HCT116 (cell line): ENCODE data around the gene LHPP. TPM values are rescaled to one million over a fixed set of nuclear protein-coding genes. Genes with fewer than 3 reads are reported as not detected.

Experiments used
- ATAC-seq: fragments of 200-7000 bp; cut with Tn5 transposase; 2 replicates; pipeline ENCODE4 v1.9.1; 2020; ENCODE audit warnings: mild to moderate bottlenecking, moderate library complexity
- BruUV-seq: library from RNA; stranded (reverse); fragments of 400-500 nt; replicated peaks from 2 replicates; lab custom pipeline; 2021; lab: Mats Ljungman, UMichigan
- CTCF ChIA-PET: fragments of 300-600 bp; sonication (Branson Sonifier 250); formaldehyde crosslinking; loops from one replicate; lab custom pipeline; 2021; ENCODE audit warnings: antibody characterized with exemption; lab: Charles Lee
- POLR2A ChIA-PET: fragments of 300-600, 350-600 bp; sonication (Branson Sonifier 250); formaldehyde crosslinking; loops from one replicate; lab custom pipeline; 2021; ENCODE audit warnings: antibody characterized with exemption; lab: Charles Lee
- RAD21 ChIA-PET, 2 experiments: fragments of 300-600 bp; sonication (Branson Sonifier 250); formaldehyde crosslinking; loops; one replicate each; lab custom pipeline; 2023; ENCODE audit warnings: low total read pairs in 2 of 2; ENCODE audit not compliant: uncharacterized antibody in 2 of 2, unreplicated experiment in 2 of 2, low non-redundant PET in 1 of 2; lab: Charles Lee
- DNase-seq: peaks from one replicate; pipeline ENCODE4 v3.0.0-alpha.2; 2010; ENCODE audit warnings: low read depth, low spot score
- H2AFZ ChIP-seq: fragments of 200-600 bp; shearing (Covaris generic), sonication (generic); 2 replicates; pipeline ENCODE4 v1.6.1; 2017; ENCODE audit warnings: low read depth, mixed run types, mixed read lengths, antibody characterized with exemption, low read length; ENCODE audit not compliant: poor library complexity, severe bottlenecking
- H3K27ac ChIP-seq: 2 replicates; pipeline ENCODE4 v1.5.1; 2012; ENCODE audit warnings: low read depth, low read length
- H3K27me3 ChIP-seq: fragments of 200-600 bp; sonication (generic); 2 replicates; pipeline ENCODE4 v1.6.1; 2016; ENCODE audit warnings: mixed run types, low read length, mixed read lengths; ENCODE audit not compliant: insufficient read depth
- H3K36me3 ChIP-seq, 2 experiments: fragments of 200-500 bp in 1 of 2; fragments of 200-600 bp in 1 of 2; sonication (Bioruptor generic) in 1 of 2; sonication (generic) in 1 of 2; 2 replicates each; pipeline versions ENCODE4 v1.5.1 to v1.6.1; 2014 to 2016; ENCODE audit warnings: low read length in 2 of 2, inconsistent platforms in 1 of 2, mixed read lengths in 1 of 2, mixed run types in 1 of 2; ENCODE audit not compliant: insufficient read depth in 2 of 2, control insufficient read depth in 1 of 2
- H3K4me1 ChIP-seq, 2 experiments: fragments of 200-600 bp in 1 of 2; sonication (generic) in 1 of 2; 2 replicates each; pipeline versions ENCODE4 v1.5.1 to v1.6.1; 2012 to 2017; ENCODE audit warnings: low read length in 2 of 2, inconsistent platforms in 1 of 2, mild to moderate bottlenecking in 1 of 2, mixed read lengths in 1 of 2, mixed run types in 1 of 2, moderate library complexity in 1 of 2; ENCODE audit not compliant: insufficient read depth in 2 of 2, control insufficient read depth in 1 of 2
- H3K4me2 ChIP-seq: fragments of 200-600 bp; sonication (generic); 2 replicates; pipeline ENCODE4 v1.6.1; 2017; ENCODE audit warnings: mixed run types, low read length, mixed read lengths
- H3K4me3 ChIP-seq, 2 experiments: fragments of 200-600 bp in 1 of 2; sonication (generic) in 1 of 2; replicated peaks in 1 of 2; 2 replicates each; pipeline ENCODE4 v1.5.1; 2011 to 2016; ENCODE audit warnings: low read length in 2 of 2, control low read depth in 1 of 2, low read depth in 1 of 2, mild to moderate bottlenecking in 1 of 2, mixed read lengths in 1 of 2, mixed run types in 1 of 2
- H3K79me2 ChIP-seq: fragments of 200-600 bp; sonication (generic); 2 replicates; pipeline ENCODE4 v1.6.1; 2017; ENCODE audit warnings: mild to moderate bottlenecking, mixed run types, low read length, moderate library complexity, mixed read lengths; ENCODE audit not compliant: insufficient read depth
- H3K9ac ChIP-seq: fragments of 200-600 bp; sonication (generic); 2 replicates; pipeline ENCODE4 v1.6.1; 2016; ENCODE audit warnings: low read length, mixed read lengths
- H3K9me2 ChIP-seq: fragments of 200-600 bp; sonication (generic), shearing (Covaris generic); 2 replicates; pipeline ENCODE4 v1.6.1; 2017; ENCODE audit warnings: mixed run types, mild to moderate bottlenecking, moderate library complexity; ENCODE audit not compliant: insufficient read depth
- H3K9me3 ChIP-seq, 2 experiments: fragments of 200-500 bp in 1 of 2; fragments of 200-600 bp in 1 of 2; sonication (Bioruptor generic) in 1 of 2; sonication (generic) in 1 of 2; 2 replicates each; pipeline ENCODE4 v1.6.1; 2014 to 2017; ENCODE audit warnings: low read length in 2 of 2, mixed read lengths in 2 of 2, inconsistent platforms in 1 of 2, low read depth in 1 of 2, mild to moderate bottlenecking in 1 of 2, mixed run types in 1 of 2, moderate library complexity in 1 of 2; ENCODE audit not compliant: control insufficient read depth in 1 of 2, insufficient read depth in 1 of 2
- H4K20me1 ChIP-seq: fragments of 200-600 bp; sonication (generic), shearing (Covaris generic); 2 replicates; pipeline ENCODE4 v1.6.1; 2017; ENCODE audit warnings: mixed run types, mild to moderate bottlenecking, moderate library complexity; ENCODE audit not compliant: insufficient read depth
- CBX3 ChIP-seq: IDR thresholded peaks from 2 replicates; pipeline ENCODE4 v1.6.1; 2012; ENCODE audit warnings: low read depth
- CEBPB ChIP-seq: IDR thresholded peaks from 2 replicates; pipeline ENCODE4 v1.6.1; 2012; ENCODE audit warnings: low read depth
- RAD21 ChIP-seq: IDR thresholded peaks from 2 replicates; pipeline ENCODE4 v1.6.1; 2012; ENCODE audit warnings: low read depth, mild to moderate bottlenecking
- SRF ChIP-seq: IDR thresholded peaks from 2 replicates; pipeline ENCODE4 v1.6.1; 2012; ENCODE audit warnings: low read depth
- TCF7L2 ChIP-seq: IDR thresholded peaks from 2 replicates; pipeline ENCODE4 v1.7.0; 2011; ENCODE audit warnings: borderline replicate concordance, inconsistent platforms; ENCODE audit not compliant: insufficient read depth, insufficient read length; ENCODE audit errors: extremely low read depth
- intact Hi-C: fragments of 100-400 bp; cut with micrococcal nuclease; formaldehyde crosslinking; loops from 2 replicates; pipeline ENCODE4 v1.10.0; 2022
- total RNA-seq: library from RNA; stranded (reverse); gene quantifications from one replicate; pipeline ENCODE4 v1.2.1, GENCODE V29; 2021; ENCODE audit not compliant: unreplicated experiment
- TF ChIP-seq, protein P1 (sequence below), 3 experiments: fragments of 200-600 bp in 1 of 3; sonication (generic) in 1 of 3; IDR thresholded peaks in 2 of 3; conservative IDR thresholded peaks in 1 of 3; 2 replicates each; pipeline ENCODE4 v1.5.1; 2012 to 2017; ENCODE audit warnings: low read depth in 2 of 3, low read length in 2 of 3, antibody characterized with exemption in 1 of 3, borderline replicate concordance in 1 of 3, control low read depth in 1 of 3, mild to moderate bottlenecking in 1 of 3, mixed read lengths in 1 of 3, mixed run types in 1 of 3, moderate library complexity in 1 of 3; ENCODE audit not compliant: insufficient read depth in 1 of 3
- TF ChIP-seq, protein P2 (sequence below): IDR thresholded peaks from 2 replicates; pipeline ENCODE4 v1.6.1; 2012
- TF ChIP-seq, protein P3 (sequence below): IDR thresholded peaks from 2 replicates; pipeline ENCODE4 v1.6.1; 2012; ENCODE audit warnings: low read depth

Gene LHPP
- total RNA-seq, 1 experiment from 2014 or later, result 45.8 TPM

DNA sequence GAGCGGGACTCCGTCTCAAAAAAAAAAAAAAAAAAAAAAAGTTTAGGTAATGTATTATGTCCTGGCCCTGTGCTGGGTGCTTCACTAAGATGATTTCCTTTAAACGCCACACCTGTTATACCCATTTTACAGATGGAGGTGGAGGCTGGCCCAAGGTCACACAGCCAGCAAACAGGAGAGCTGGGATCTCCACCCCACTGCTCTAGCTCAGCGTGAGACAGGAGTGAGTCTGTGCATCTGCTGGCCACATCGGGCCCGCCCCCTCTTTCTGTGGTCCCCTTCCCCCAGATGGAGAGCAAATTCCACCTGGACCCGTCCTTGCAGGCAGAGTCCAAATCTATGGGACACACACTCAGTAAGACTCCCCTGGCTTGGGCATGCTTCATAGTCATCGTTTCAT lies 51.0 kb downstream of the LHPP start:
- Histone ChIP-seq H3K27ac (no peak overlapping the region), H4K20me1 (no peaks in the 10 kb centered on the region), H2AFZ (no peak overlapping the region), H3K79me2 (no peaks in the 10 kb centered on the region), H3K4me1 (peaks cover 4 to 6% of the 10 kb centered on the region in 2 experiments; a peak in 2 of 4 replicates), H3K27me3 (no peaks in the 10 kb centered on the region), H3K9ac (no peak overlapping the region), H3K9me2 (no peaks in the 10 kb centered on the region), H3K4me3 (no peak overlapping the region), H3K9me3 (no peaks in the 10 kb centered on the region), H3K4me2 (no peak overlapping the region), H3K36me3 (no peaks in the 10 kb centered on the region)
- ChIA-PET CTCF (no interaction called here), POLR2A (no interaction called here), RAD21 (no interaction called here)
- DNase-seq (no peak), ATAC-seq (no peak)
- BruUV-seq, result no TSS peak
- intact Hi-C loops, result no loop called here
- no peak for TF ChIP-seq TCF7L2
- no peak for TF ChIP-seq CEBPB
- TF ChIP-seq RAD21, result no peak
- no peak for TF ChIP-seq CBX3
- TF ChIP-seq, protein P1, sequence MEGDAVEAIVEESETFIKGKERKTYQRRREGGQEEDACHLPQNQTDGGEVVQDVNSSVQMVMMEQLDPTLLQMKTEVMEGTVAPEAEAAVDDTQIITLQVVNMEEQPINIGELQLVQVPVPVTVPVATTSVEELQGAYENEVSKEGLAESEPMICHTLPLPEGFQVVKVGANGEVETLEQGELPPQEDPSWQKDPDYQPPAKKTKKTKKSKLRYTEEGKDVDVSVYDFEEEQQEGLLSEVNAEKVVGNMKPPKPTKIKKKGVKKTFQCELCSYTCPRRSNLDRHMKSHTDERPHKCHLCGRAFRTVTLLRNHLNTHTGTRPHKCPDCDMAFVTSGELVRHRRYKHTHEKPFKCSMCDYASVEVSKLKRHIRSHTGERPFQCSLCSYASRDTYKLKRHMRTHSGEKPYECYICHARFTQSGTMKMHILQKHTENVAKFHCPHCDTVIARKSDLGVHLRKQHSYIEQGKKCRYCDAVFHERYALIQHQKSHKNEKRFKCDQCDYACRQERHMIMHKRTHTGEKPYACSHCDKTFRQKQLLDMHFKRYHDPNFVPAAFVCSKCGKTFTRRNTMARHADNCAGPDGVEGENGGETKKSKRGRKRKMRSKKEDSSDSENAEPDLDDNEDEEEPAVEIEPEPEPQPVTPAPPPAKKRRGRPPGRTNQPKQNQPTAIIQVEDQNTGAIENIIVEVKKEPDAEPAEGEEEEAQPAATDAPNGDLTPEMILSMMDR (IDR thresholded peaks at IDR 0.05 in 2 of 3, conservative IDR thresholded peaks at IDR 0.05 in 1 of 3; ENCODE audit: borderline replicate concordance in 1 of 3, insufficient read depth in 1 of 3, low read depth in 2 of 3, low read length in 2 of 3), result no peak
- TF ChIP-seq, protein P2, sequence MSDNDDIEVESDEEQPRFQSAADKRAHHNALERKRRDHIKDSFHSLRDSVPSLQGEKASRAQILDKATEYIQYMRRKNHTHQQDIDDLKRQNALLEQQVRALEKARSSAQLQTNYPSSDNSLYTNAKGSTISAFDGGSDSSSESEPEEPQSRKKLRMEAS, result no peak
- no peak for TF ChIP-seq SRF
- TF ChIP-seq, protein P3, sequence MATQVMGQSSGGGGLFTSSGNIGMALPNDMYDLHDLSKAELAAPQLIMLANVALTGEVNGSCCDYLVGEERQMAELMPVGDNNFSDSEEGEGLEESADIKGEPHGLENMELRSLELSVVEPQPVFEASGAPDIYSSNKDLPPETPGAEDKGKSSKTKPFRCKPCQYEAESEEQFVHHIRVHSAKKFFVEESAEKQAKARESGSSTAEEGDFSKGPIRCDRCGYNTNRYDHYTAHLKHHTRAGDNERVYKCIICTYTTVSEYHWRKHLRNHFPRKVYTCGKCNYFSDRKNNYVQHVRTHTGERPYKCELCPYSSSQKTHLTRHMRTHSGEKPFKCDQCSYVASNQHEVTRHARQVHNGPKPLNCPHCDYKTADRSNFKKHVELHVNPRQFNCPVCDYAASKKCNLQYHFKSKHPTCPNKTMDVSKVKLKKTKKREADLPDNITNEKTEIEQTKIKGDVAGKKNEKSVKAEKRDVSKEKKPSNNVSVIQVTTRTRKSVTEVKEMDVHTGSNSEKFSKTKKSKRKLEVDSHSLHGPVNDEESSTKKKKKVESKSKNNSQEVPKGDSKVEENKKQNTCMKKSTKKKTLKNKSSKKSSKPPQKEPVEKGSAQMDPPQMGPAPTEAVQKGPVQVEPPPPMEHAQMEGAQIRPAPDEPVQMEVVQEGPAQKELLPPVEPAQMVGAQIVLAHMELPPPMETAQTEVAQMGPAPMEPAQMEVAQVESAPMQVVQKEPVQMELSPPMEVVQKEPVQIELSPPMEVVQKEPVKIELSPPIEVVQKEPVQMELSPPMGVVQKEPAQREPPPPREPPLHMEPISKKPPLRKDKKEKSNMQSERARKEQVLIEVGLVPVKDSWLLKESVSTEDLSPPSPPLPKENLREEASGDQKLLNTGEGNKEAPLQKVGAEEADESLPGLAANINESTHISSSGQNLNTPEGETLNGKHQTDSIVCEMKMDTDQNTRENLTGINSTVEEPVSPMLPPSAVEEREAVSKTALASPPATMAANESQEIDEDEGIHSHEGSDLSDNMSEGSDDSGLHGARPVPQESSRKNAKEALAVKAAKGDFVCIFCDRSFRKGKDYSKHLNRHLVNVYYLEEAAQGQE, result no peak
